GM23248 (cell line): ENCODE results near the gene CDC34.

ENCODE experiments used
- EZH2 ChIP-seq: fragments of 200-600 bp; sonication (generic); IDR thresholded peaks from 2 replicates; pipeline ENCODE4 v1.6.1; 2018; ENCODE audit warnings: antibody characterized with exemption, mild to moderate bottlenecking; ENCODE audit not compliant: insufficient read depth, poor library complexity, severe bottlenecking
- EZH2phosphoT487 ChIP-seq: fragments of 200-600 bp; sonication (generic); IDR thresholded peaks from 2 replicates; pipeline ENCODE4 v1.6.1; 2018; ENCODE audit warnings: antibody characterized with exemption, moderate library complexity, mild to moderate bottlenecking, low read depth; ENCODE audit not compliant: insufficient read depth

DNA sequence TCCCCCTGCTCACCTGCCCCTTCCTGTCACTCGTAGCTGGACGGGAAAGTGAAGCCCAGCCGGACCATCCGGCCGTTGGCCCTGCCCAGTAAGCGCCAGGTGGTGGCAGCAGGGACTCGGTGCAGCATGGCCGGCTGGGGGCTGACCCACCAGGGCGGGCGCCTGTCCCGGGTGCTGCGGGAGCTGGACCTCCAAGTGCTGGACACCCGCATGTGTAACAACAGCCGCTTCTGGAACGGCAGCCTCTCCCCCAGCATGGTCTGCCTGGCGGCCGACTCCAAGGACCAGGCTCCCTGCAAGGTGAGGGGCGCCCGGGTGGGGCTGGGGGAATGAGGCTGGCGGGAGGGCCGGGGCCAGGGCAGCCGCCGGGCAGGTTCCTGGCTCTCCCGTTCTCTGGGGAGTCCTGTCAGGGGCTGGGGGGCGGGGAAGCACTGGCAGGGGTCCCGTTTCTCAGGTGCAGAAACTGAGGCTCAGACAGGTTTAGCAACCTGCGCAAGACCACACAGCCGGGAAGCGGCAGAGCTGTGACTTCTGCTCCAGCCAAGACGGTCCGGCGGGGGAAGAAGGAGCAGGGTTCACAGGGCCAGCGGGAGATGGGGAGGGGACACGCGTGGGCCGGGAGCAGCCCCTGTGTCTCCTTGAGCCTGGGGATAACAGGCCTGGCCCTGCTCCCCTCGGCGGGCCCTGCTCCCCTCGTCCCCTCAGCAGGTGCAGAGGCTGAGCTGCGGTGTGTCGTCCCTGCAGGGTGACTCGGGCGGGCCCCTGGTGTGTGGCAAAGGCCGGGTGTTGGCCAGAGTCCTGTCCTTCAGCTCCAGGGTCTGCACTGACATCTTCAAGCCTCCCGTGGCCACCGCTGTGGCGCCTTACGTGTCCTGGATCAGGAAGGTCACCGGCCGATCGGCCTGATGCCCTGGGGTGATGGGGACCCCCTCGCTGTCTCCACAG is 17.6 kb downstream of the CDC34 start:
- TF ChIP-seq EZH2 (no peak), EZH2phosphoT487 (no peak)
